GM23248 (cell line): ENCODE measurements around the gene PLA2G4C. TPM values are rescaled to one million over a fixed set of nuclear protein-coding genes. Genes with fewer than 3 reads are reported as not detected.
A peak's percentile ranks its signal among the peaks of the same experiment; 100 is the strongest.

ENCODE experiments used
- DNase-seq: peaks from one replicate; pipeline ENCODE4 v3.0.0-alpha.2; 2015
- H2AFZ ChIP-seq: fragments of 200-600 bp; sonication (generic); 2 replicates; pipeline ENCODE4 v1.6.1; 2016; ENCODE audit warnings: antibody characterized with exemption
- H3F3A ChIP-seq: fragments of 200-600 bp; sonication (generic); 2 replicates; pipeline ENCODE4 v1.6.1; 2016; ENCODE audit warnings: mild to moderate bottlenecking, antibody characterized with exemption, mixed run types; ENCODE audit not compliant: insufficient read depth
- H3K27ac ChIP-seq: fragments of 200-600 bp; sonication (generic); 2 replicates; pipeline ENCODE4 v1.5.1; 2016; ENCODE audit warnings: mild to moderate bottlenecking
- H3K27me3 ChIP-seq: fragments of 200-600 bp; sonication (generic); replicated peaks from 2 replicates; pipeline ENCODE4 v1.6.1; 2016; ENCODE audit warnings: mild to moderate bottlenecking; ENCODE audit not compliant: insufficient read depth
- H3K36me3 ChIP-seq: fragments of 200-600 bp; sonication (generic); 2 replicates; pipeline ENCODE4 v1.6.1; 2016; ENCODE audit warnings: low read depth, mild to moderate bottlenecking
- H3K4me1 ChIP-seq: fragments of 200-600 bp; sonication (generic); 2 replicates; pipeline ENCODE4 v1.6.1; 2016; ENCODE audit warnings: mild to moderate bottlenecking; ENCODE audit not compliant: insufficient read depth
- H3K4me2 ChIP-seq: fragments of 200-600 bp; sonication (generic); one replicate; pipeline ENCODE4 v1.6.1; 2016; ENCODE audit warnings: mild to moderate bottlenecking; ENCODE audit not compliant: unreplicated experiment
- H3K4me3 ChIP-seq: fragments of 200-600 bp; sonication (generic); 2 replicates; pipeline ENCODE4 v1.5.1; 2016; ENCODE audit warnings: mild to moderate bottlenecking
- H3K79me2 ChIP-seq: fragments of 200-600 bp; sonication (generic); 2 replicates; pipeline ENCODE4 v1.6.1; 2016; ENCODE audit warnings: mild to moderate bottlenecking; ENCODE audit not compliant: insufficient read depth
- H3K9ac ChIP-seq: fragments of 200-600 bp; sonication (generic); 2 replicates; pipeline ENCODE4 v1.6.1; 2016; ENCODE audit warnings: mild to moderate bottlenecking
- H3K9me2 ChIP-seq: fragments of 200-600 bp; sonication (generic); 2 replicates; pipeline ENCODE4 v1.6.1; 2016; ENCODE audit warnings: mixed run types, mild to moderate bottlenecking, moderate library complexity; ENCODE audit not compliant: insufficient read depth
- H3K9me3 ChIP-seq: fragments of 200-600 bp; sonication (generic); one replicate; pipeline ENCODE4 v1.6.1; 2017; ENCODE audit warnings: low read depth
- H4K20me1 ChIP-seq: fragments of 200-600 bp; sonication (generic); 2 replicates; pipeline ENCODE4 v1.6.0; 2016; ENCODE audit not compliant: insufficient read depth
- EZH2 ChIP-seq: fragments of 200-600 bp; sonication (generic); IDR thresholded peaks from 2 replicates; pipeline ENCODE4 v1.6.1; 2018; ENCODE audit warnings: antibody characterized with exemption, mild to moderate bottlenecking; ENCODE audit not compliant: insufficient read depth, poor library complexity, severe bottlenecking
- EZH2phosphoT487 ChIP-seq: fragments of 200-600 bp; sonication (generic); IDR thresholded peaks from 2 replicates; pipeline ENCODE4 v1.6.1; 2018; ENCODE audit warnings: antibody characterized with exemption, moderate library complexity, mild to moderate bottlenecking, low read depth; ENCODE audit not compliant: insufficient read depth
- WGBS, 2 experiments: methylation state at CpG; one replicate each; pipeline ENCODE4 v1.1.6; 2015 to 2017; ENCODE audit warnings: low lambda C conversion rate in 2 of 2, low coverage in 1 of 2; ENCODE audit errors: missing lambda C conversion rate in 2 of 2; 5-methylcytosine and 5-hydroxymethylcytosine counted together
- in situ Hi-C: fragments of 300-500 bp; cut with MboI; formaldehyde crosslinking; loops from 2 replicates; pipeline ENCODE4 v1.15.0; 2020
- polyA plus RNA-seq: library from polyadenylated mRNA; unstranded; fragments of >200 nt; fragmentation: Nextera tagmentation; extraction: Ambion mirVana; gene quantifications from 2 replicates; pipeline ENCODE4 v1.2.1, GENCODE V29; 2016
- total RNA-seq: library from RNA; depleted of rRNA; stranded (reverse); fragments of >200 nt; shearing (Covaris generic); gene quantifications from 2 replicates; pipeline ENCODE4 v1.2.3, GENCODE V29; 2014

PLA2G4C gene
- total and polyA plus RNA-seq, 2 experiments from 2014 or later = 0.76 to 1.9 TPM

DNA sequence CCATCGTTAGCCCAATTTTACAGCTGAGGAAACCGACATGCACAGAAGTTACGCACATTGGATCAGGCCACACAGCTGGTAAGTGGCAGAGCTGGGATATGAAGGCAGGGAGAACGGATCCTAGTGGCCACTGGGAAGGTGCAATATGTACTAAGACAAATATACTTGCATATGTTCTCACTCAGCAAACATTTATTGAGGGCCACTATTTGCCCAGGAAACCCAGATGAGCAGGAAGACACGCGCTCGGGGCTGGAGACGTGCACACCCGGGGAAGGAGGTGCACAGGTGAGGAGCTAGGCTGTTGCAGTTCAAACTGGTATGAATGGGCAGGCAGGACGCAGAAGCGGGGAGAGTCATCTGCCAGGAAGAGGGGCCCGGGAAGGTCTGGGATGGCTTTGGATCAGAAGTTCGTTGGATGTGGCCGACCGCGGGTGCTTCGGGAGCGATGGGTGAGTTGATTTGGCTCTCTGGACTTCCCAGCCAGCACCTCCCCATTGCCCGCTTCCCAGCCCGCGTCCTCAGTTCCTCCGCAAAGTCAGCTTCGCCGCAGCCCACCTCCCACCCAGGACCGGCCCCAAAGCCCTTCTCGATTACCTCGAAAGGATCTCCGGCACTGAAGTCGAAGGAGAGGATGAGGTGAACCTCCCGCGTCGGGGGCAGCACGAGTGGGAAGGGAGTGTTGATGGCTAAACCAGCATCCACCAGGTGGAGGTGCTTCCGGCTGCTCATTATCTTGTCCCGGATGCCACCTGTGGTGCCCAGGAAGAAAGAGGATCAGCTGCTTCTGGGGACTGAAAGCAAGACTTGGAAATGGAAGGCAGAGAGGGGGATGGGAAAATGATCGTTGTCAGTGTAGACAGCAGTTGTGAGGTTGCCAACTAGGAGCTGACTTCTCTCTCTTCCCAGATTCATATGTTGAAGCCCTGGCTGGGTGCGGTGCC, 48.9 kb downstream of the PLA2G4C start:
- H3K9ac ChIP-seq = no peak overlapping the region
- DNase-seq = no peak
- no peaks in the 10 kb centered on the region for H3K4me1 ChIP-seq
- H3K27me3 ChIP-seq = no peaks in the 10 kb centered on the region
- no peaks in the 10 kb centered on the region for H3K79me2 ChIP-seq
- in situ Hi-C loops = no loop called here
- H2AFZ ChIP-seq = no peak overlapping the region
- WGBS, 2 experiments = 56 to 62% methylated on average over 30 to 37 of the region's 37 CpGs
- H3K36me3 ChIP-seq = no peaks in the 10 kb centered on the region
- H3K9me3 ChIP-seq = no peaks in the 10 kb centered on the region
- no peaks in the 10 kb centered on the region for H4K20me1 ChIP-seq
- TF ChIP-seq EZH2phosphoT487 (no peak), EZH2 (no peak)
- H3K4me2 ChIP-seq = no peak overlapping the region
- no peaks in the 10 kb centered on the region for H3F3A ChIP-seq
- H3K9me2 ChIP-seq = no peaks in the 10 kb centered on the region
- H3K27ac ChIP-seq = no peak overlapping the region
- no peak overlapping the region for H3K4me3 ChIP-seq

GRCh38 chr19:48060381-48060780, 50.2 kb downstream of the PLA2G4C start:
- DNase-seq = no peak
- 78 to 79% methylated on average over 5 of the region's 5 CpGs for WGBS, 2 experiments
- in situ Hi-C loops = no loop called here
- Histone ChIP-seq H3K4me2 (no peak overlapping the region), H3K4me3 (no peak overlapping the region), H3K79me2 (no peaks in the 10 kb centered on the region), H3K27me3 (no peaks in the 10 kb centered on the region), H4K20me1 (no peaks in the 10 kb centered on the region), H3K4me1 (no peaks in the 10 kb centered on the region), H3K9me2 (no peaks in the 10 kb centered on the region), H3F3A (no peaks in the 10 kb centered on the region), H3K36me3 (no peaks in the 10 kb centered on the region), H3K9ac (no peak overlapping the region), H2AFZ (no peak overlapping the region), H3K27ac (no peak overlapping the region), H3K9me3 (no peaks in the 10 kb centered on the region)
- TF ChIP-seq EZH2phosphoT487 (no peak), EZH2 (no peak)

DNA sequence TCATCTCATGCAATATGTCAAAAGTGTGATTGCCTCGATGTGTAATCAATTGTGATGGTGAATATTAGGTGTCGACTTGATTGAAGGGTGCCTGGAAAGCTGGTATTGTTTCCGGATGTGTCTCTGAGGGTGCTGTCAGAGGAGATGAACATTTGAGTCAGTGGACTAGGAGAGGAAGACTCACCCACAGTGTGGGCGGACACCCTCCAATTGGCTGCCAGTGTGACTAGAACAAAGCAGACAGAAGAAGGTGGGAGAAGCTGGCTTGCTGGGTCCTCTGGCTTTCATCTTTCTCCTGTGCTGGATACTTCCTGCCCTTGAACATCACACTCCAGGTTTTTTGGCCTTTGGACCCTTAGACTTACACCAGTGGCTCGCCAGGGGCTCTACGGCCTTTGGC, 51.3 kb downstream of the PLA2G4C start:
- no peak overlapping the region for H3K27ac ChIP-seq
- in situ Hi-C loops = no loop called here
- no peak overlapping the region for H3K4me3 ChIP-seq
- TF ChIP-seq EZH2 (no peak), EZH2phosphoT487 (no peak)
- H3K9me2 ChIP-seq = no peaks in the 10 kb centered on the region
- no peaks in the 10 kb centered on the region for H3K4me1 ChIP-seq
- no peaks in the 10 kb centered on the region for H3F3A ChIP-seq
- 76 to 77% methylated on average over 6 of the region's 6 CpGs for WGBS, 2 experiments
- H3K79me2 ChIP-seq = no peaks in the 10 kb centered on the region
- H3K9ac ChIP-seq = no peak overlapping the region
- no peak overlapping the region for H2AFZ ChIP-seq
- H4K20me1 ChIP-seq = no peaks in the 10 kb centered on the region
- H3K9me3 ChIP-seq = no peaks in the 10 kb centered on the region
- H3K27me3 ChIP-seq = no peaks in the 10 kb centered on the region
- no peak overlapping the region for H3K4me2 ChIP-seq
- H3K36me3 ChIP-seq = no peaks in the 10 kb centered on the region
- no peak for DNase-seq

- 58 to 60% methylated on average over 5 of the region's 5 CpGs for WGBS, 2 experiments
- peak; percentile 3 for DNase-seq
- Histone ChIP-seq H3F3A (no peaks in the 10 kb centered on the region), H3K9ac (no peak overlapping the region), H3K4me3 (no peak overlapping the region), H2AFZ (no peak overlapping the region), H4K20me1 (no peaks in the 10 kb centered on the region), H3K27me3 (no peaks in the 10 kb centered on the region; the same call in 1 of the 2 replicates), H3K27ac (no peak overlapping the region), H3K4me2 (no peak overlapping the region), H3K4me1 (no peaks in the 10 kb centered on the region), H3K9me3 (no peaks in the 10 kb centered on the region), H3K9me2 (no peaks in the 10 kb centered on the region), H3K36me3 (no peaks in the 10 kb centered on the region), H3K79me2 (no peaks in the 10 kb centered on the region)
- in situ Hi-C loops = no loop called here
- TF ChIP-seq EZH2 (no peak), EZH2phosphoT487 (no peak)
Measured at GRCh38 chr19:48053856-48054255, 56.8 kb downstream of the PLA2G4C start.
